ENCODE data around the gene CRYGA.
"Not testable (repeated sequence)": the region's sequence is repeated elsewhere in the genome, so short reads cannot be mapped to it uniquely, and the experiment has no call there.

Gene CRYGA

DNA sequence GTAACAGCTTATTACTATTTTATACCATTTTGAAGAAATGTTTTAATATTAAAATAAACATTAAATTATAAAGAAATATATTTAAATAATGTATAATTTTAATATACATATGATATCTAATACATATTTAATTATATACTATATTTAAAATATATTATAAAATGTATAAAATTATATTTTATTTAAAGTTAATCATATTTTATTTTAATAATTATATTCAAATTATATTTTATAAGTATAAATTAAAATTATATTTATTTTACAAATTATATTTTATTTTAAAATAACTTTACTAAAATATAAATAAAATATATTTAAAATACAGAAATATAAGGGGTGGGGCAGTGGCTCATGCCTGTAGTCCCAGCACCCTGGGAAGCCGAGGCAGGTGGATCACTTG, 41.1 kb downstream of the CRYGA start:
- DNase-seq, result no peak

DNA sequence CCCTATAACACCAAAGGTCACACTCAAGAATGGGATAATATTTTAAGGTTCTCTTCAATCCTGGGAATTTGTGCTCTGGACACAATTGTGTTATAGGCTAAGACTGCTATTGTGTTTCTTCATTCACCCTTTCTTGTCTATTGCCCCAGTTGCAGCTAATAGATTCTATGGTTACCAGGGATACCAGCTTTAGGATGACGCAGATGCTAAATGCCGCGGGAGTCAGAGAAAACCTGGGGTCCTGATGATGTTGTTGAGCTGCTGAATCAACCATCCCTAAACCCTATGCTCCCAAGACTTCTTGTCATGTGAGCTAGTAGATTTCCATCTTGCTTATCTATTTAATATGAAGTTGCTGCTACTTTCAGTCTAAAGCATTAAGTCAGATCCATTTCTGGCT, 44.5 kb downstream of the CRYGA start:
- DNase-seq, result no peak

- DNase-seq, result not testable (repeated sequence)
Measured at GRCh38 chr2:208117390-208117789, 46.0 kb downstream of the CRYGA start.

- no peak for DNase-seq
Measured at GRCh38 chr2:208112969-208113368, 50.4 kb downstream of the CRYGA start.

- DNase-seq, result not testable (repeated sequence)
Measured at GRCh38 chr2:208112273-208112745, 51.1 kb downstream of the CRYGA start.

Measured in stimulated activated CD8-positive, alpha-beta memory T cell treated with anti-CD3 and anti-CD28 coated beads, Interleukin-4, amount 100 ng/mL, for 48 hours (primary cell).